ENCODE results near the gene MAT2B. TPM values are rescaled to one million over a fixed set of nuclear protein-coding genes. Genes with fewer than 3 reads are reported as not detected.

Gene MAT2B
- total and polyA plus RNA-seq, 2 of the 13 experiments (the other 11 are each of a cell fraction or from before 2014, with no cell fraction given): 20.2 to 37.1 TPM

- TF ChIP-seq HNF1B (CRISPR knock-in tag; IDR thresholded peaks at IDR 0.05) (0 out of 2 replicates have a peak, but pooled peaks have one; percentile 13), CBFB (CRISPR knock-in tag; IDR thresholded peaks at IDR 0.05) (no peak), HMGA1 (CRISPR knock-in tag; conservative IDR thresholded peaks at IDR 0.05) (no peak), REXO4 (CRISPR knock-in tag; IDR thresholded peaks at IDR 0.05; ENCODE audit: borderline replicate concordance) (no peak), ATF3 (CRISPR knock-in tag; IDR thresholded peaks at IDR 0.05) (no peak), ZNF816 (CRISPR knock-in tag; IDR thresholded peaks at IDR 0.05; ENCODE audit: borderline replicate concordance) (no peak), U2AF2 (IDR thresholded peaks at IDR 0.05; ENCODE audit: low read depth, low read length) (no peak), FOXP4 (CRISPR knock-in tag; IDR thresholded peaks at IDR 0.05) (peak; percentile 80), CREM (IDR thresholded peaks at IDR 0.05) (peak; percentile 59; the same call in 1 of the 2 replicates), CREM (CRISPR knock-in tag; IDR thresholded peaks at IDR 0.05) (no peak), ZNF543 (CRISPR knock-in tag; IDR thresholded peaks at IDR 0.05) (0 out of 2 replicates have a peak, but pooled peaks have one; percentile 43), MED1 (CRISPR knock-in tag; IDR thresholded peaks at IDR 0.05) (peak; percentile 62), ZNF629 (CRISPR knock-in tag; conservative IDR thresholded peaks at IDR 0.05) (0 out of 2 replicates have a peak, but pooled peaks have one; percentile 18)
Observed at GRCh38 chr5:163565931-163566608, 60.7 kb downstream of the MAT2B start (continued).
